Amniotic stem cell (primary cell): ENCODE results near the gene PTOV1.
A peak's percentile ranks its signal among the peaks of the same experiment; 100 is the strongest.

Source experiments
- DNase-seq: peaks from one replicate; lab custom pipeline; 2025; lab: John Stamatoyannopoulos, UW

Gene PTOV1

GRCh38 chr19:49859682-49860335 lies 8.8 kb downstream of the PTOV1 start:
- no peak for DNase-seq

GRCh38 chr19:49860336-49861102 lies 9.6 kb downstream of the PTOV1 start:
- no peak for DNase-seq

- DNase-seq = no peak
Measured at GRCh38 chr19:49861107-49861506, 10.1 kb downstream of the PTOV1 start.

GRCh38 chr19:49861541-49862378 lies 10.8 kb downstream of the PTOV1 start:
- DNase-seq = no peak

GRCh38 chr19:49862391-49863253 lies 11.7 kb downstream of the PTOV1 start:
- DNase-seq = no peak

- no peak for DNase-seq
Measured at GRCh38 chr19:49863254-49863934, 12.4 kb downstream of the PTOV1 start.

- DNase-seq = no peak
Measured at GRCh38 chr19:49863935-49864320, 13.0 kb downstream of the PTOV1 start.

GRCh38 chr19:49864890-49865289 lies 13.9 kb downstream of the PTOV1 start:
- no peak for DNase-seq

GRCh38 chr19:49866933-49867782 lies 16.2 kb downstream of the PTOV1 start, which contains the start of gene PNKP:
Gene PNKP, minus strand, starts transcription at chr19:49867576. Its CDS starts 372 bp downstream, at chr19:49867204.
- peak; percentile 88 for DNase-seq

- no peak for DNase-seq
Measured at GRCh38 chr19:49869009-49869483, 18.1 kb downstream of the PTOV1 start.

- DNase-seq = peak; percentile 99
Measured at GRCh38 chr19:49869484-49870308, 18.7 kb downstream of the PTOV1 start.

- no peak for DNase-seq
Measured at GRCh38 chr19:49870309-49870901, 19.4 kb downstream of the PTOV1 start.

GRCh38 chr19:49871349-49871985 lies 20.5 kb downstream of the PTOV1 start:
- DNase-seq = no peak

- no peak for DNase-seq
Measured at GRCh38 chr19:49872245-49873128, 21.5 kb downstream of the PTOV1 start.

- no peak for DNase-seq
Measured at GRCh38 chr19:49873129-49873521, 22.2 kb downstream of the PTOV1 start.

- DNase-seq = no peak
Measured at GRCh38 chr19:49873834-49874233, 22.9 kb downstream of the PTOV1 start.

GRCh38 chr19:49874503-49875157 lies 23.7 kb downstream of the PTOV1 start:
- DNase-seq = no peak
